GM23338 (cell line): ENCODE measurements around the gene MLLT1. TPM values are rescaled to one million over a fixed set of nuclear protein-coding genes. Genes with fewer than 3 reads are reported as not detected.

Source experiments
- ATAC-seq: fragments of 200-7000 bp; cut with Tn5 transposase; 3 replicates; pipeline ENCODE4 v1.9.1; 2020
- DNase-seq: peaks from one replicate; pipeline ENCODE4 v3.0.0-alpha.2; 2015; ENCODE audit warnings: low spot score
- H2AFZ ChIP-seq: fragments of 200-600 bp; sonication (generic); 2 replicates; pipeline ENCODE4 v1.8.0; 2016; ENCODE audit warnings: antibody characterized with exemption, mild to moderate bottlenecking, moderate library complexity
- H3F3A ChIP-seq: fragments of 200-600 bp; sonication (generic); replicated peaks from 2 replicates; pipeline ENCODE4 v1.8.0; 2017; ENCODE audit warnings: antibody characterized with exemption, mixed run types, low read depth
- H3K27ac ChIP-seq: fragments of 200-600 bp; sonication (generic); 2 replicates; pipeline ENCODE4 v1.6.1; 2016; ENCODE audit warnings: low read depth
- H3K27me3 ChIP-seq: fragments of 200-600 bp; sonication (generic); 2 replicates; pipeline ENCODE4 v1.8.0; 2016; ENCODE audit warnings: mild to moderate bottlenecking, mixed run types, moderate library complexity; ENCODE audit not compliant: insufficient read depth
- H3K36me3 ChIP-seq: fragments of 200-600 bp; sonication (generic); 2 replicates; pipeline ENCODE4 v1.8.0; 2016; ENCODE audit warnings: mild to moderate bottlenecking; ENCODE audit not compliant: insufficient read depth
- H3K4me1 ChIP-seq: fragments of 200-600 bp; sonication (generic); 2 replicates; pipeline ENCODE4 v1.8.0; 2016; ENCODE audit warnings: mild to moderate bottlenecking, moderate library complexity; ENCODE audit not compliant: insufficient read depth
- H3K4me2 ChIP-seq: fragments of 200-600 bp; sonication (generic); 2 replicates; pipeline ENCODE4 v1.7.1; 2017; ENCODE audit warnings: mixed run types
- H3K4me3 ChIP-seq: fragments of 200-600 bp; sonication (generic); 2 replicates; pipeline ENCODE4 v1.6.1; 2016; ENCODE audit warnings: mixed run types
- H3K79me2 ChIP-seq: fragments of 200-600 bp; sonication (generic); replicated peaks from 2 replicates; pipeline ENCODE4 v1.8.0; 2017; ENCODE audit warnings: mild to moderate bottlenecking; ENCODE audit not compliant: insufficient read depth
- H3K9me2 ChIP-seq: fragments of 200-600 bp; sonication (generic); 2 replicates; pipeline ENCODE4 v1.8.0; 2017; ENCODE audit not compliant: insufficient read depth
- H4K20me1 ChIP-seq: fragments of 200-600 bp; sonication (generic); replicated peaks from 2 replicates; pipeline ENCODE4 v1.8.0; 2017; ENCODE audit warnings: mild to moderate bottlenecking; ENCODE audit not compliant: insufficient read depth
- H3K27ac Mint-ChIP-seq: 2 replicates; pipeline ENCODE4 v1.8.0; 2020; ENCODE audit warnings: inconsistent platforms, mild to moderate bottlenecking, moderate library complexity, mixed read lengths
- H3K27me3 Mint-ChIP-seq: 3 replicates; pipeline ENCODE4 v1.8.0; 2022; ENCODE audit warnings: low read depth, mild to moderate bottlenecking, moderate library complexity, mixed read lengths, inconsistent platforms; ENCODE audit not compliant: insufficient read depth, poor library complexity
- H3K36me3 Mint-ChIP-seq: 3 replicates; pipeline ENCODE4 v1.8.0; 2021; ENCODE audit warnings: low read depth, mild to moderate bottlenecking, inconsistent platforms, moderate library complexity, mixed read lengths
- H3K4me1 Mint-ChIP-seq: 3 replicates; pipeline ENCODE4 v1.8.0; 2020; ENCODE audit warnings: mild to moderate bottlenecking, inconsistent platforms, mixed read lengths
- H3K4me3 Mint-ChIP-seq: 3 replicates; pipeline ENCODE4 v1.8.0; 2021; ENCODE audit warnings: moderate library complexity, mild to moderate bottlenecking, inconsistent platforms, mixed read lengths
- H3K9me3 Mint-ChIP-seq: 3 replicates; pipeline ENCODE4 v1.8.0; 2020; ENCODE audit warnings: moderate library complexity, mild to moderate bottlenecking, inconsistent platforms, mixed read lengths
- CREB1 ChIP-seq: fragments of 250-450 bp; sonication (Bioruptor Pico); IDR thresholded peaks from 2 replicates; pipeline ENCODE4 v1.5.0; 2020; ENCODE audit warnings: low read depth, mild to moderate bottlenecking, moderate library complexity
- NANOG ChIP-seq: IDR thresholded peaks from 2 replicates; pipeline ENCODE4 v1.6.1; 2016; ENCODE audit warnings: antibody characterized with exemption, borderline replicate concordance
- STAT1 ChIP-seq: IDR thresholded peaks from one replicate; pipeline ENCODE4 v1.6.1; 2016; ENCODE audit warnings: antibody characterized with exemption; ENCODE audit not compliant: unreplicated experiment
- ZNF114 ChIP-seq: fragments of 250-450 bp; sonication (Bioruptor Pico); IDR thresholded peaks from 2 replicates; pipeline ENCODE4 v1.5.0; 2020; ENCODE audit warnings: mild to moderate bottlenecking, moderate library complexity
- ZNF331 ChIP-seq: fragments of 250-450 bp; sonication (Bioruptor Pico); IDR thresholded peaks from 2 replicates; pipeline ENCODE4 v1.5.0; 2020; ENCODE audit warnings: low read depth, mild to moderate bottlenecking, moderate library complexity
- polyA plus RNA-seq: library from polyadenylated mRNA; unstranded; fragments of >200 nt; fragmentation: Nextera tagmentation; extraction: Ambion mirVana; gene quantifications from 2 replicates; pipeline ENCODE4 v1.2.1, GENCODE V29; 2016
- total RNA-seq: library from RNA; depleted of rRNA; stranded (reverse); fragments of >200 nt; shearing (Covaris generic); gene quantifications from 2 replicates; pipeline ENCODE4 v1.2.3, GENCODE V29; 2014
- TF ChIP-seq, protein P1 (sequence below), 2 experiments: fragments of 200-600 bp in 1 of 2; sonication (generic) in 1 of 2; conservative IDR thresholded peaks; 2 replicates each; pipeline versions ENCODE4 v1.5.1 to v1.6.1; 2016 to 2017; ENCODE audit warnings: antibody characterized with exemption in 2 of 2, low read depth in 2 of 2, mild to moderate bottlenecking in 2 of 2, moderate library complexity in 1 of 2

Gene MLLT1
- total and polyA plus RNA-seq, 2 experiments from 2014 or later = 17.8 to 23.4 TPM

DNA sequence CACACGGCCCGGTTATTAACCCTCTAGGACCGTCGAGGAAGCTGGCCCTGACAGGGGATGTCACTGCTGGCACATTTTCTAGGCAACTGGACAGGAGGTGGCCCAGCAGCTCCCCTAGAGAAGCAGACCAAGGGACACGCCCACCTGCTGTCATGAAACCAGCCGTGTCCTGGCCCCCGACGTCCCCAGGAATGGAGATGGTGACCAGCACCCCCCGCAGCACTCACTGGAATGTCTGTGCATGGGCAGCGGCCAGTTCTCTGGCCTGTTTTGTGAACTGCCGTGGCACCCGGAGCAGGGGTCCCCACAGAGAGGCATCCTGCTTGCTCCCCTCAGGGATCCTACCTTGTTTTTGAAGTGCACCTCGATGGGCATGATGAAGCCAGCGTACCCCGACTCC, 17.9 kb downstream of the MLLT1 start (continued):
- TF ChIP-seq, protein P1, sequence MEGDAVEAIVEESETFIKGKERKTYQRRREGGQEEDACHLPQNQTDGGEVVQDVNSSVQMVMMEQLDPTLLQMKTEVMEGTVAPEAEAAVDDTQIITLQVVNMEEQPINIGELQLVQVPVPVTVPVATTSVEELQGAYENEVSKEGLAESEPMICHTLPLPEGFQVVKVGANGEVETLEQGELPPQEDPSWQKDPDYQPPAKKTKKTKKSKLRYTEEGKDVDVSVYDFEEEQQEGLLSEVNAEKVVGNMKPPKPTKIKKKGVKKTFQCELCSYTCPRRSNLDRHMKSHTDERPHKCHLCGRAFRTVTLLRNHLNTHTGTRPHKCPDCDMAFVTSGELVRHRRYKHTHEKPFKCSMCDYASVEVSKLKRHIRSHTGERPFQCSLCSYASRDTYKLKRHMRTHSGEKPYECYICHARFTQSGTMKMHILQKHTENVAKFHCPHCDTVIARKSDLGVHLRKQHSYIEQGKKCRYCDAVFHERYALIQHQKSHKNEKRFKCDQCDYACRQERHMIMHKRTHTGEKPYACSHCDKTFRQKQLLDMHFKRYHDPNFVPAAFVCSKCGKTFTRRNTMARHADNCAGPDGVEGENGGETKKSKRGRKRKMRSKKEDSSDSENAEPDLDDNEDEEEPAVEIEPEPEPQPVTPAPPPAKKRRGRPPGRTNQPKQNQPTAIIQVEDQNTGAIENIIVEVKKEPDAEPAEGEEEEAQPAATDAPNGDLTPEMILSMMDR (conservative IDR thresholded peaks at IDR 0.05; ENCODE audit: low read depth in 2 of 2) = no peak
- TF ChIP-seq ZNF114 (CRISPR knock-in tag) (no peak), NANOG (no peak)

DNA sequence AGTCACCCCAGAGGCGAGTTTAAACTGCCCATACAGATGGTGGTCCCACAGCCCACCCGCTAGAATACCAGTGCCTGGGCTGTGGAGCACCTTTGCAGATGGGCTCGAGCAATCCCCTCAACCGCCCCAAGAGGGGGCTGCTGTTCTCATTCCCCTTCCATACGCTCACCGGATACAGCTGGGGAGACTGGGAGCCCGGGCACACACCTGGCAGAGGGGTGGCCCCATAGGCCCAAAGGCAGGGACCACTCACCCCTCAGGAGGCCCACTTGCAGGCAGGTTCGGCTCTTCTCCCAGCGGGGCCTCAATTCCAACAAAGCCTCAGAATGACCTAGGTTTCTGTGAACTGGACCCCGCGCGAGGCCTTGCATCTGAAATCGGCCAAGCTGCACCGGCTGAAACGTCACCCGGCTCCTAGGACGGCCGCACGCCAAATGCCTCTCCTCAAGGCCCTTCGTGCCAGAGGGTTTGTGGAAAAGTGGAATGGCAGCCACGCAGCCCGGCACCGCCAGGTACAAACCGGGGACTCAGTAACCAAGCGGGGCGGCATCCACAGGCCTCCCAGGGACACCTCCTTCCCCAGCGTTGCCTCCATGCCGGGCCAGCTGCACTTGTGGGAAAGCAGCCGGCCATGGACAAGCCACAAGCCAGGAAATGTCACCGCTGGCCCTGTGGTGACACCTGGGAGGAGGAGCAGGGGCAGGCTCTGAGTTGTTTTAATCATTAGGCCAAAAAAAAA, 18.7 kb downstream of the MLLT1 start:
- Histone ChIP-seq H3K9me2 (no peaks in the 10 kb centered on the region), H3K27me3 (no peaks in the 10 kb centered on the region), H3K4me2 (no peak overlapping the region), H3K79me2 (peaks cover 76% of the 10 kb centered on the region), H3K4me1 (0 out of 2 replicates have a peak, but pooled peaks cover 6% of the 10 kb centered on the region), H4K20me1 (peaks cover 28% of the 10 kb centered on the region), H2AFZ (no peak overlapping the region), H3K4me3 (no peak overlapping the region), H3F3A (no peaks in the 10 kb centered on the region), H3K36me3 (no peaks in the 10 kb centered on the region), H3K27ac (peak overlapping the region; percentile 66; the same call in 1 of the 2 replicates)
- Mint-ChIP-seq H3K27me3 (peaks cover 13% of the 10 kb centered on the region), H3K9me3 (no peaks in the 10 kb centered on the region), H3K27ac (no peak overlapping the region), H3K36me3 (peaks cover 61% of the 10 kb centered on the region), H3K4me3 (no peak overlapping the region), H3K4me1 (peaks cover 11% of the 10 kb centered on the region)
- peak; percentile 97 for ATAC-seq
- TF ChIP-seq ZNF331 (CRISPR knock-in tag) = no peak
- TF ChIP-seq, protein P1 (conservative IDR thresholded peaks at IDR 0.05; ENCODE audit: low read depth in 2 of 2) = peak; percentile 66 to 71
- DNase-seq = peak; percentile 82

DNA sequence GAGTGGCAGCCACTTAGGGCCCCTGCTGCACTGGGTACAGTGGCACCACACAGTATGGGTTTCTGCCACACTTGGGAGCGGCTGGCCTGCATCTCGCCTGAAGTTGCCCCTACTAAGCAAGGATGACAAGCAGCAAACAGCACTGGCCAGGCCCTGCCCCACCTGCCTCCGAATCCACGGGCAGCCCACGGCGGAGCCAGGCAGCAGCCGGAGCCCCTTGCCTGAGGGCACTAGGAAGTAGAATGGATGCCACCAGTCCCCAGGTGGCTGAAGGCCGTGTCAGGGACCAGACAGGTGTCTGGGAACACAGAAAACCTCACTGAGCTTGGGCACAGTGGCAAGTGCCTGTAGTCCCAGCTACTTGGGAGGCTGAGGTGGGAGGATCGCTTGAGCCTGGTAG, 19.4 kb downstream of the MLLT1 start:
- no peak overlapping the region for H3K27ac Mint-ChIP-seq
- H3K36me3 Mint-ChIP-seq = peaks cover 64% of the 10 kb centered on the region
- H3K27me3 Mint-ChIP-seq = peaks cover 13% of the 10 kb centered on the region
- Histone ChIP-seq H2AFZ (no peak overlapping the region), H3F3A (no peaks in the 10 kb centered on the region), H3K4me2 (no peak overlapping the region), H4K20me1 (peaks cover 28% of the 10 kb centered on the region), H3K27ac (no peak overlapping the region), H3K36me3 (no peaks in the 10 kb centered on the region), H3K27me3 (no peaks in the 10 kb centered on the region), H3K4me1 (0 out of 2 replicates have a peak, but pooled peaks cover 6% of the 10 kb centered on the region), H3K4me3 (no peak overlapping the region), H3K9me2 (no peaks in the 10 kb centered on the region), H3K79me2 (peaks cover 76% of the 10 kb centered on the region)
- H3K4me3 Mint-ChIP-seq = no peak overlapping the region
- peaks cover 11% of the 10 kb centered on the region for H3K4me1 Mint-ChIP-seq
- no peak for ATAC-seq
- DNase-seq = no peak
- TF ChIP-seq CREB1 (CRISPR knock-in tag) (no peak), STAT1 (no peak)
- no peaks in the 10 kb centered on the region for H3K9me3 Mint-ChIP-seq
